MCF 10A (cell line): ENCODE results near the gene KRTCAP2. TPM values are rescaled to one million over a fixed set of nuclear protein-coding genes. Genes with fewer than 3 reads are reported as not detected.
A peak's percentile ranks its signal among the peaks of the same experiment; 100 is the strongest.

ENCODE experiments used
- BruUV-seq: library from RNA; stranded (reverse); fragments of 400-500 nt; replicated peaks from 2 replicates; lab custom pipeline; 2021; lab: Mats Ljungman, UMichigan
- CTCF ChIA-PET: fragments of 300-600 bp; sonication (Branson Sonifier 250); formaldehyde crosslinking; extraction: SDS; loops from one replicate; lab custom pipeline; 2021; ENCODE audit warnings: antibody characterized with exemption, inconsistent platforms; lab: Yijun Ruan, JAX
- POLR2A ChIA-PET: fragments of 300-600, 350-650 bp; sonication (Branson Sonifier 250); formaldehyde crosslinking; extraction: SDS; loops from one replicate; lab custom pipeline; 2020; ENCODE audit warnings: antibody characterized with exemption, inconsistent platforms; lab: Yijun Ruan, JAX
- DNase-seq: peaks from one replicate; pipeline ENCODE4 v3.0.0-alpha.2; 2018; ENCODE audit not compliant: unreplicated experiment
- H3K27ac Mint-ChIP-seq: one replicate; pipeline ENCODE4 v1.8.0; 2022; ENCODE audit warnings: mild to moderate bottlenecking, low read depth, mixed read lengths; ENCODE audit not compliant: unreplicated experiment
- H3K27me3 Mint-ChIP-seq: one replicate; pipeline ENCODE4 v1.8.0; 2022; ENCODE audit warnings: mixed read lengths; ENCODE audit not compliant: insufficient read depth, unreplicated experiment
- H3K36me3 Mint-ChIP-seq: one replicate; pipeline ENCODE4 v1.8.0; 2022; ENCODE audit warnings: mild to moderate bottlenecking, moderate library complexity, mixed read lengths; ENCODE audit not compliant: insufficient read depth, unreplicated experiment
- H3K4me1 Mint-ChIP-seq: one replicate; pipeline ENCODE4 v1.8.0; 2022; ENCODE audit warnings: mixed read lengths; ENCODE audit not compliant: insufficient read depth, unreplicated experiment
- H3K4me3 Mint-ChIP-seq: one replicate; pipeline ENCODE4 v1.8.0; 2022; ENCODE audit warnings: mild to moderate bottlenecking, moderate library complexity, mixed read lengths; ENCODE audit not compliant: unreplicated experiment
- H3K9me3 Mint-ChIP-seq: one replicate; pipeline ENCODE4 v1.8.0; 2022; ENCODE audit warnings: mixed read lengths; ENCODE audit not compliant: unreplicated experiment
- intact Hi-C: fragments of 100-400 bp; cut with micrococcal nuclease; formaldehyde crosslinking; loops from 2 replicates; pipeline ENCODE4 v1.14.1; 2022
- total RNA-seq: library from RNA; stranded (reverse); gene quantifications from 2 replicates; pipeline ENCODE4 v1.2.3, GENCODE V29; 2022
- TF ChIP-seq, protein P1 (sequence below): fragments of 200-600 bp; IDR thresholded peaks from one replicate; pipeline ENCODE4 v1.8.0; 2022; ENCODE audit warnings: antibody characterized with exemption, mild to moderate bottlenecking; ENCODE audit not compliant: unreplicated experiment

KRTCAP2 gene
- total RNA-seq, 1 experiment from 2014 or later, result 313 TPM

DNA sequence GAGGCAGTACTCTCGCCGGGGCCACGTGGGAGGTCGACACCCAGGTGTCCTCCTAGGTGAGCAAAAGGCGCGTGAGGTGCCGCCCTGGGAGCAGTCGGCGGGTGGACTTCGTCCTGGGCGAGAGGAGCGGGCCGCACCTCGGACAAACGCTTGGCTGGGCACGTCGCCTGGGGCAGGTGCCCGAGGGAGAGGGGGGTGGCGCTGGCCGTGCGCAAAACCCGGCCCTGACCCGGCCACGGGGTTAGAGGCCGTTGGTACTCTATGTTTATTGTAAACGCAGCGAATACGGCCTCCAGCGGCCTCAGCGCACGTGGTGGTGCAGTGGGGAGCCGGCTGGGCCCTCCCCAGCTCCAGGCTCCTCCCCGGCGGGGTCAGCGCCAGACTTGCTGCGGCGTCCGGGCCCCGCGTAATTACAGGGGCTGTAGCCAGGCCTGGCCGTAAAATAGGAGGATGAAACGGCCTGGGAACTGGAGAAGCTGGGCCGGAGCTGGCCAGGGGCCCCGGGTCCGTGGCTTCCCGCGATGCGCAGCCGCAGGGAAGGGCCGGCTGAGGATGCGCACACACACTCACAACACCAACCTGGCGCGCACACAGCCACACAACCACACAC, 47.1 kb downstream of the KRTCAP2 start:
- peaks cover 37% of the 10 kb centered on the region for H3K36me3 Mint-ChIP-seq
- peak; percentile 71 for DNase-seq
- H3K9me3 Mint-ChIP-seq, result no peaks in the 10 kb centered on the region
- no TSS peak for BruUV-seq
- peaks cover 50% of the 10 kb centered on the region for H3K4me1 Mint-ChIP-seq
- no peaks in the 10 kb centered on the region for H3K27me3 Mint-ChIP-seq
- intact Hi-C loops, result no loop called here
- ChIA-PET CTCF (interaction anchor here (0.6 to 6.7 kb wide), 18 partner anchors 9 to 495 kb away, joined by 3 to 58 read pairs (median 5); partner anchors contain the start of genes ADAM15, DPM3, KRTCAP2 and SLC50A1), POLR2A (interaction anchor here (0.6 to 11.9 kb wide), 25 partner anchors 10 to 1345 kb away, joined by 3 to 238 read pairs (median 6); partner anchors contain the start of genes ADAM15, DPM3, JTB and KRTCAP2)
- TF ChIP-seq, protein P1, sequence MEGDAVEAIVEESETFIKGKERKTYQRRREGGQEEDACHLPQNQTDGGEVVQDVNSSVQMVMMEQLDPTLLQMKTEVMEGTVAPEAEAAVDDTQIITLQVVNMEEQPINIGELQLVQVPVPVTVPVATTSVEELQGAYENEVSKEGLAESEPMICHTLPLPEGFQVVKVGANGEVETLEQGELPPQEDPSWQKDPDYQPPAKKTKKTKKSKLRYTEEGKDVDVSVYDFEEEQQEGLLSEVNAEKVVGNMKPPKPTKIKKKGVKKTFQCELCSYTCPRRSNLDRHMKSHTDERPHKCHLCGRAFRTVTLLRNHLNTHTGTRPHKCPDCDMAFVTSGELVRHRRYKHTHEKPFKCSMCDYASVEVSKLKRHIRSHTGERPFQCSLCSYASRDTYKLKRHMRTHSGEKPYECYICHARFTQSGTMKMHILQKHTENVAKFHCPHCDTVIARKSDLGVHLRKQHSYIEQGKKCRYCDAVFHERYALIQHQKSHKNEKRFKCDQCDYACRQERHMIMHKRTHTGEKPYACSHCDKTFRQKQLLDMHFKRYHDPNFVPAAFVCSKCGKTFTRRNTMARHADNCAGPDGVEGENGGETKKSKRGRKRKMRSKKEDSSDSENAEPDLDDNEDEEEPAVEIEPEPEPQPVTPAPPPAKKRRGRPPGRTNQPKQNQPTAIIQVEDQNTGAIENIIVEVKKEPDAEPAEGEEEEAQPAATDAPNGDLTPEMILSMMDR, result no peak
- peak overlapping the region; percentile 100 for H3K4me3 Mint-ChIP-seq
- peak overlapping the region; percentile 90 for H3K27ac Mint-ChIP-seq

DNA sequence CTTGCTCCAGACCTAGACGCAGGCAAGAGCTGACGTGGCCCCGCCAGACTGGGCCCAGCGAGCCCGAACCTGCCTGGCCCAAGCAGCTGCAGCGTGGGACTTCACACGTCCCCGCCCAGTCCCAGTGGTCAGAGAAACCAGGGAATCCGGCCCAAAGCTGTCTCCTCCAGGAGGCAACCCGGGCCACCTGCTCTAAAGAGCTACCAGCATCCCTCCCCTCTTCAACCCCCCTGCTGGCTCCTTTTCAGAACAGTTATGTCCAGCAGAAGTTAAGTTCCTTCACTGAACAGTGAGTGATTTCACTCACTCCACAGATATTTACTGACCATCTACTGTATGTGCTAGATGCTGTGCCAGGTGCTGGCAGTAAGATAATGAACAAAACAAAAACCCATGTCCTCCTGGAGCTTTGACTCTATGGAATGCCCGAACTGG, 47.6 kb downstream of the KRTCAP2 start:
- ChIA-PET POLR2A (interaction anchor here (0.6 to 11.9 kb wide), 27 partner anchors 9 to 1345 kb away, joined by 3 to 238 read pairs (median 6); partner anchors contain the start of genes ADAM15, DPM3, FLAD1 and JTB), CTCF (interaction anchor here (0.6 to 6.7 kb wide), 13 partner anchors 9 to 495 kb away, joined by 3 to 58 read pairs (median 8); partner anchors contain the start of genes ADAM15, DPM3, KRTCAP2 and SLC50A1)
- DNase-seq, result peak; percentile 89

DNA sequence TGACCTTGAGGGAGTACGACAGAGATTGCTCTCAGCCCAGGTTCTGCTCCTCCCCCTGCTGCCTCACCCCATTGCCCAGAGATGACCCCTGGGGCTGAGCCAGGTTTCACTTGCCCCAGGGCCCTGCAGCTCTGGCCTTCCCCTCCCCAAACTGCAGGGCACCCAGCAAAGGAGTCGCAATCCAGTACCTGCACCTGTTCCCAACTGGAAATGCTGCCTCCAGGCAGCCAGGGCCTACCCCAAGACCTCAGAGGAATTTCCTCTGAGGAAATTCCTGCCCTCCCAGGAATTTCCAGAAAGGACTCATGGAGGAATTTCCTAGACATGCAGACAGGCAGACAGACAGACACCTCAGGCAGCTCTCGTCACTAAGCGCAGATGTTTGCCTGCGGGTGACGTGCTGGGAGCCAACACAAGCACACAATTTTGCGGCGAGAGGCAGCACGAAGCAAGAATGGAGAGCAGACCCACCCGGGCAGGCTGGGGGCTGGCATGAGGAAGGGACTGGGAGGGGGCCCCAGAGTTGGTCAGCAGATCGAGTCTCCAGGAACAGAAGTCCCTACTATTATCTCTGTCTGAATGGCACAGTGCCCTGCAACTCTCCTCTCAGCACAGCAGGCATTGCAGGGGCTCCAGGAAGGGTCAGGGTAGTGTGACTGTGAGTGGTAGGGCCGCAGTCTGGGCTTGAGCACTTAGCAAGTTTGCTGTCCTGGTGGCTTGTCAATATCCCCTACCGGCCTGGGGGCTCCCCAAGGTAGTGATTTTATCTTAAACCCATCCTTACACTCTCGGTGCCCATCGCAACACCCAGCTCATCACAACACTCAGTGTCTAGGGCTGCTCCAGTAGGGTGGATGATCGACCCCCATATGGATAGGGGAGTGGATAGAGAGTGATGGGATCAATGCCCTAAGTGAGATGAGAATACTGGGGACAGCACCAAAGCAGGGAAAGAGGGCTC, 48.3 kb downstream of the KRTCAP2 start:
- ChIA-PET POLR2A (interaction anchor here (0.7 to 11.9 kb wide), 30 partner anchors 8 to 671 kb away, joined by 3 to 238 read pairs (median 5); partner anchors contain the start of genes ADAM15, DPM3, FLAD1 and KRTCAP2), CTCF (interaction anchor here (0.6 to 6.7 kb wide), 13 partner anchors 10 to 127 kb away, joined by 3 to 58 read pairs (median 8); partner anchors contain the start of genes ADAM15, DPM3, KRTCAP2 and SLC50A1)
- BruUV-seq, result no TSS peak
- H3K9me3 Mint-ChIP-seq, result no peaks in the 10 kb centered on the region
- H3K27ac Mint-ChIP-seq, result peak overlapping the region; percentile 90
- TF ChIP-seq, protein P1, result no peak
- no peaks in the 10 kb centered on the region for H3K27me3 Mint-ChIP-seq
- H3K36me3 Mint-ChIP-seq, result peaks cover 24% of the 10 kb centered on the region
- peak; percentile 98 for DNase-seq
- peaks cover 41% of the 10 kb centered on the region for H3K4me1 Mint-ChIP-seq
- intact Hi-C loops, result loop anchor here (1.0 kb wide), 1 partner anchor 30 kb away; no protein-coding TSS in a partner anchor
- peak overlapping the region; percentile 100 for H3K4me3 Mint-ChIP-seq

More for the DNA sequence above, 47.6 kb downstream of the KRTCAP2 start:
- no peaks in the 10 kb centered on the region for H3K9me3 Mint-ChIP-seq
- peak overlapping the region; percentile 90 for H3K27ac Mint-ChIP-seq
- intact Hi-C loops, result no loop called here
- no peaks in the 10 kb centered on the region for H3K27me3 Mint-ChIP-seq
- peaks cover 31% of the 10 kb centered on the region for H3K36me3 Mint-ChIP-seq
- peaks cover 45% of the 10 kb centered on the region for H3K4me1 Mint-ChIP-seq
- TF ChIP-seq, protein P1, result peak; percentile 20
- peak overlapping the region; percentile 100 for H3K4me3 Mint-ChIP-seq
- BruUV-seq, result no TSS peak
